ENCODE measurements around the gene LYPLAL1.

LYPLAL1 gene

DNA sequence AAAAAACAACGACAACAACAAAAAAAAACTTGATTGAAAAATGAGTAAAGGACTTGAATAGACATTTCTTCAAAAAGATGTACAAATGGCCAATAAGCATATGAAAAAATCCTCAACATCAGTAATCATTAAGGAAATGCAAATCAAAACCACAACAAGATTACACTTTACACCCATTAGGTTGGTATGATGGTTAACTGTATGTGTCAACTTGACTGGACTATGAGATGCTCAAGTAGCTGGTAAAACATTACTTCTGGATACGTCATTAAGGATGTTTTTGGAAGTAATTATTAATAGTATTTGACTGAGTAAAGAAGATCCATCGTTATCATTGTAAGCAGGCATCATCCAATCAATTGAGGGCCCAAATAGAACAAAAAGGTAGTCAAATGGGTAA, 34.9 kb upstream of the LYPLAL1 start:
- TF ChIP-seq, protein P1, sequence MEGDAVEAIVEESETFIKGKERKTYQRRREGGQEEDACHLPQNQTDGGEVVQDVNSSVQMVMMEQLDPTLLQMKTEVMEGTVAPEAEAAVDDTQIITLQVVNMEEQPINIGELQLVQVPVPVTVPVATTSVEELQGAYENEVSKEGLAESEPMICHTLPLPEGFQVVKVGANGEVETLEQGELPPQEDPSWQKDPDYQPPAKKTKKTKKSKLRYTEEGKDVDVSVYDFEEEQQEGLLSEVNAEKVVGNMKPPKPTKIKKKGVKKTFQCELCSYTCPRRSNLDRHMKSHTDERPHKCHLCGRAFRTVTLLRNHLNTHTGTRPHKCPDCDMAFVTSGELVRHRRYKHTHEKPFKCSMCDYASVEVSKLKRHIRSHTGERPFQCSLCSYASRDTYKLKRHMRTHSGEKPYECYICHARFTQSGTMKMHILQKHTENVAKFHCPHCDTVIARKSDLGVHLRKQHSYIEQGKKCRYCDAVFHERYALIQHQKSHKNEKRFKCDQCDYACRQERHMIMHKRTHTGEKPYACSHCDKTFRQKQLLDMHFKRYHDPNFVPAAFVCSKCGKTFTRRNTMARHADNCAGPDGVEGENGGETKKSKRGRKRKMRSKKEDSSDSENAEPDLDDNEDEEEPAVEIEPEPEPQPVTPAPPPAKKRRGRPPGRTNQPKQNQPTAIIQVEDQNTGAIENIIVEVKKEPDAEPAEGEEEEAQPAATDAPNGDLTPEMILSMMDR (IDR thresholded peaks at IDR 0.05; ENCODE audit: control insufficient read depth, extremely low read depth, insufficient read depth), result no peak

DNA sequence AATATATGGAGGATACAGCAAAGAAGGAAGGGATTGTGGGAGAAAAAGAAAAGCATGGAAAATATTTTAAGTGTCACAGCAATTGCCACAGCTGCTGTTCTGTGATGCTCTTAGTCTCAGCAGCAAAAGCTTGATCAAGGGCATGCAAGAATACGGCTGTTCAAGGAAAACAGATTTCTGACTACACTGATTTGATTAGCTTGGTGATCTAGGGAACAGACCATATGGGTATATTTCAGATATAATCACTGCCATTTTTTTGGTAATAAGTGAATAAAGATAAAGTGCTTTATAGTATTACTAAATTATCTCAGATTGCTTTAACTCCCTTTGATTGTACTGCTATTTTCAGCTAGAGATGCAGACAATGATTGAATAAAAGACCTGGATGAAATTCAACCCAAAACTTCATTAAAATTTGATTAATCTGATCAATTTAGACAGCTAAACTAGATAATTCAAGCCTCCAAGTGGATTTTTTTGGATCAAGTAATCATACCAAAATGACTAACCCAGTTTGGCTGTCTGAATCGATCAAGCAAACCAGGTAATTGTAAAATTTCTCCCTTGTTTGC, 33.3 kb upstream of the LYPLAL1 start:
- DNase-seq (ENCODE audit: low read depth), result no peak
- TF ChIP-seq, protein P1 (IDR thresholded peaks at IDR 0.05; ENCODE audit: control insufficient read depth, extremely low read depth, insufficient read depth), result no peak
- H3K4me3 ChIP-seq (ENCODE audit: low read depth, low read length), result no peak overlapping the region

More for the DNA sequence above, 34.9 kb upstream of the LYPLAL1 start:
- H3K4me3 ChIP-seq (ENCODE audit: low read depth, low read length), result no peak overlapping the region
- no peak for DNase-seq (ENCODE audit: low read depth)

DNA sequence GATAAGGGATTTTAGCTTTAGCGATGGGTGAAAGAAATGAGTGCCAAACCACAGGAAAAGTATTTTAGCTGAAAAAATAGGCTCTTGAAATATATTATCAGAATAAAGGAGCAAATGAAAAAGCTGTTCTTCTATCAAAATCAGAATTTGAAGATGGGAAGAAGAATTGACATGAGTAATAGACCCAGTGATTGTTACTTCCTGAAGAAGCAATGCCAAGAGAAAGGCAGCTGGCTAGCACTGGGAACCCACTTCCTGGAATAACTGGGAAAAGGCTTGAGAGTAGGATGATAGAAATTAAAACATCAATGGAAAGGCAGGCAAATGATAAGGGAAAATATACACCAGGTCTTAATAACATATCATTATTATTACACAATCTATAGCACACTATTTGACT, 29.9 kb upstream of the LYPLAL1 start:
- H3K4me3 ChIP-seq (ENCODE audit: low read depth, low read length), result no peak overlapping the region
- TF ChIP-seq, protein P1 (IDR thresholded peaks at IDR 0.05; ENCODE audit: control insufficient read depth, extremely low read depth, insufficient read depth), result no peak
- no peak for DNase-seq (ENCODE audit: low read depth)

DNA sequence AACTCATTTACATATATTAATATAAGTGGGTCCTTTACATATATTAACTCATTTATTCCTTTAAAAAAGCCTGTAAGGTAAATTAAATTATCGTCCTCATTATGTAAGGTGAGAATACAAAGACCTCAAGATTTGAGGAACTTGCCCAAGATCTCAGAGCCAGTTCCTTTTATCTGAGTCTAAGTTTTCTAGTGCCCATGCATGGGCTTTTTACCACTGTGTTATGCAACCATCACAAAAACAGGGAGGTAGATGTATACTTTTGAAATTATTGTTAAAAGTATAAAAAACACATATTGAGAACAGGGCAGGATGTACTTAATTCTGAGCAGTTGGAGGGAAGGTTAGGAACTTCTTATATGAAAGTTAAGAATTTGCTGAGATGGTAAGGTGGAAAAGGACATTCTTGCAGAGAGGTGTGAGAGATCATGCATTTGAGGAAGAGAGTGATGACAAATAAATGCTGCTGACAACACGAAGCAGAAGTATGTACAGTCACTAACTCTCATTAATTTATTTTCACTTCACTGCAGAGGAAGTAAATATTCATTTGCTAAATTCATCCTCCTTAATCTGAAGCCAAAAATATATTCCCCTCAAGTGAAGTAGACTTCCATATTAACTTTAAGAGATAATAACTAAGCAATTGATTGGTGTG, 28.9 kb upstream of the LYPLAL1 start:
- TF ChIP-seq, protein P1 (IDR thresholded peaks at IDR 0.05; ENCODE audit: control insufficient read depth, extremely low read depth, insufficient read depth), result no peak
- no peak for DNase-seq (ENCODE audit: low read depth)
- no peak overlapping the region for H3K4me3 ChIP-seq (ENCODE audit: low read depth, low read length)

- H3K4me3 ChIP-seq (ENCODE audit: low read depth, low read length), result no peak overlapping the region
- TF ChIP-seq, protein P1 (IDR thresholded peaks at IDR 0.05; ENCODE audit: control insufficient read depth, extremely low read depth, insufficient read depth), result no peak
- DNase-seq (ENCODE audit: low read depth), result no peak
Measured at GRCh38 chr1:219147571-219148019, 26.1 kb upstream of the LYPLAL1 start.

GRCh38 chr1:219149009-219149577, 24.6 kb upstream of the LYPLAL1 start:
- no peak overlapping the region for H3K4me3 ChIP-seq (ENCODE audit: low read depth, low read length)
- no peak for DNase-seq (ENCODE audit: low read depth)
- TF ChIP-seq, protein P1 (IDR thresholded peaks at IDR 0.05; ENCODE audit: control insufficient read depth, extremely low read depth, insufficient read depth), result no peak

All from LNCaP clone FGC (cell line).